Mesenchymal stem cell (in vitro differentiated cells and primary cell): ENCODE results near the gene FNTB.

ENCODE experiments used
- DNase-seq: peaks from one replicate; pipeline ENCODE4 v3.0.0-alpha.2; 2013
- H2AFZ ChIP-seq: one replicate; pipeline ENCODE4 v1.6.1; 2013; ENCODE audit warnings: low read depth, mild to moderate bottlenecking, control low read depth, inconsistent platforms, low read length, moderate library complexity
- H2AK5ac ChIP-seq: 2 replicates; pipeline ENCODE4 v1.6.1; 2013; ENCODE audit warnings: low read length, moderate library complexity, mild to moderate bottlenecking, inconsistent platforms; ENCODE audit not compliant: severe bottlenecking
- H2BK120ac ChIP-seq: one replicate; pipeline ENCODE4 v1.6.1; 2013; ENCODE audit warnings: low read depth, mild to moderate bottlenecking, inconsistent platforms, low read length, moderate library complexity
- H2BK12ac ChIP-seq, 2 experiments: one replicate each; pipeline ENCODE4 v1.6.1; 2013; ENCODE audit warnings: inconsistent platforms in 2 of 2, low read length in 2 of 2, mild to moderate bottlenecking in 2 of 2, moderate library complexity in 2 of 2, control low read depth in 1 of 2
- H2BK15ac ChIP-seq: one replicate; pipeline ENCODE4 v1.6.1; 2013; ENCODE audit warnings: mild to moderate bottlenecking, low read depth, inconsistent platforms; ENCODE audit not compliant: poor library complexity, severe bottlenecking
- H2BK5ac ChIP-seq: 2 replicates; pipeline ENCODE4 v1.6.1; 2013; ENCODE audit warnings: low read depth, mild to moderate bottlenecking, low read length, control low read depth, inconsistent platforms; ENCODE audit not compliant: poor library complexity, severe bottlenecking
- H3K14ac ChIP-seq, 2 experiments: one replicate each; pipeline ENCODE4 v1.6.1; 2013; ENCODE audit warnings: inconsistent platforms in 2 of 2, low read length in 2 of 2, control low read depth in 1 of 2, mild to moderate bottlenecking in 1 of 2, moderate library complexity in 1 of 2
- H3K18ac ChIP-seq, 2 experiments: one replicate each; pipeline ENCODE4 v1.6.1; 2013; ENCODE audit warnings: inconsistent platforms in 2 of 2, low read length in 2 of 2, control low read depth in 1 of 2, low read depth in 1 of 2, mild to moderate bottlenecking in 1 of 2
- H3K23ac ChIP-seq, 2 experiments: one replicate each; pipeline ENCODE4 v1.6.1; 2013; ENCODE audit warnings: inconsistent platforms in 2 of 2, low read length in 2 of 2, mild to moderate bottlenecking in 2 of 2, moderate library complexity in 2 of 2, control low read depth in 1 of 2
- H3K27ac ChIP-seq: 2 replicates; pipeline ENCODE4 v1.5.1; 2013; ENCODE audit warnings: mild to moderate bottlenecking, moderate library complexity, low read length, control low read depth, inconsistent platforms; ENCODE audit not compliant: poor library complexity, severe bottlenecking
- H3K27me3 ChIP-seq, 2 experiments: 2 replicates each; pipeline versions ENCODE4 v1.6.1 to v1.7.0; 2013; ENCODE audit warnings: low read length in 2 of 2, mild to moderate bottlenecking in 2 of 2, moderate library complexity in 2 of 2, control low read depth in 1 of 2, inconsistent platforms in 1 of 2; ENCODE audit not compliant: control insufficient read depth in 1 of 2, insufficient read depth in 1 of 2
- H3K36me3 ChIP-seq, 2 experiments: 2 replicates each; pipeline versions ENCODE4 v1.6.1 to v1.7.0; 2013; ENCODE audit warnings: low read length in 2 of 2, control low read depth in 1 of 2, inconsistent platforms in 1 of 2, low read depth in 1 of 2, mild to moderate bottlenecking in 1 of 2; ENCODE audit not compliant: insufficient read depth in 2 of 2, control insufficient read depth in 1 of 2
- H3K4ac ChIP-seq, 2 experiments: one replicate each; pipeline ENCODE4 v1.6.1; 2013; ENCODE audit warnings: inconsistent platforms in 2 of 2, low read length in 2 of 2, mild to moderate bottlenecking in 2 of 2, moderate library complexity in 2 of 2, control low read depth in 1 of 2, low read depth in 1 of 2
- H3K4me1 ChIP-seq: 2 replicates; pipeline ENCODE4 v1.6.1; 2013; ENCODE audit warnings: low read depth, low read length, control low read depth; ENCODE audit not compliant: control insufficient read depth, insufficient read depth
- H3K4me2 ChIP-seq: 2 replicates; pipeline ENCODE4 v1.6.1; 2013; ENCODE audit warnings: low read length, mild to moderate bottlenecking, inconsistent platforms; ENCODE audit not compliant: poor library complexity, severe bottlenecking
- H3K4me3 ChIP-seq, 2 experiments: 2 replicates each; pipeline versions ENCODE4 v1.5.1 to v1.7.0; 2013; ENCODE audit warnings: low read length in 2 of 2, mild to moderate bottlenecking in 2 of 2, control low read depth in 1 of 2, low read depth in 1 of 2; ENCODE audit not compliant: insufficient read depth in 1 of 2
- H3K79me1 ChIP-seq: replicated peaks from 2 replicates; pipeline ENCODE4 v1.6.1; 2013; ENCODE audit warnings: mild to moderate bottlenecking, control low read depth, low read length, inconsistent platforms; ENCODE audit not compliant: poor library complexity, severe bottlenecking
- H3K9ac ChIP-seq: 2 replicates; pipeline ENCODE4 v1.7.0; 2013; ENCODE audit warnings: mild to moderate bottlenecking, low read length, moderate library complexity
- H3K9me3 ChIP-seq: 2 replicates; pipeline ENCODE4 v1.7.0; 2013; ENCODE audit warnings: mild to moderate bottlenecking, low read length; ENCODE audit not compliant: control insufficient read depth
- H4K8ac ChIP-seq: one replicate; pipeline ENCODE4 v1.6.1; 2013; ENCODE audit warnings: inconsistent platforms, mild to moderate bottlenecking, low read length, moderate library complexity
- H4K91ac ChIP-seq: one replicate; pipeline ENCODE4 v1.6.1; 2013; ENCODE audit warnings: mild to moderate bottlenecking, low read length, inconsistent platforms
- WGBS: methylation state at CpG from one replicate; pipeline ENCODE4 v1.1.7; 2013; ENCODE audit warnings: mixed read lengths; 5-methylcytosine and 5-hydroxymethylcytosine counted together

The FNTB gene

GRCh38 chr14:65045006-65045405 is 58.3 kb downstream of the FNTB start:
- no peak overlapping the region for H2BK5ac ChIP-seq
- no peak overlapping the region for H2AFZ ChIP-seq
- H2AK5ac ChIP-seq = no peak overlapping the region
- H3K4me1 ChIP-seq = no peaks in the 10 kb centered on the region
- H3K27me3 ChIP-seq = no peaks in the 10 kb centered on the region
- no peak overlapping the region for H4K91ac ChIP-seq
- H4K8ac ChIP-seq = no peak overlapping the region
- no peak overlapping the region for H3K9ac ChIP-seq
- H3K4ac ChIP-seq = no peak overlapping the region
- no peak overlapping the region for H3K4me2 ChIP-seq
- H2BK12ac ChIP-seq = no peak overlapping the region
- no peak overlapping the region for H2BK15ac ChIP-seq
- no peak overlapping the region for H2BK120ac ChIP-seq
- H3K36me3 ChIP-seq = peaks cover 34 to 53% of the 10 kb centered on the region in 2 experiments
- WGBS = 99% methylated on average over 4 of the region's 5 CpGs
- peaks cover 6% of the 10 kb centered on the region for H3K79me1 ChIP-seq
- no peak for DNase-seq
- no peak overlapping the region for H3K4me3 ChIP-seq
- H3K18ac ChIP-seq = no peak overlapping the region
- H3K14ac ChIP-seq = no peak overlapping the region
- no peaks in the 10 kb centered on the region for H3K9me3 ChIP-seq
- H3K23ac ChIP-seq = no peak overlapping the region
- H3K27ac ChIP-seq = no peak overlapping the region

- H3K23ac ChIP-seq = no peak overlapping the region
These were observed 59.0 kb downstream of the FNTB start for GRCh38 chr14:65045709-65046108.

GRCh38 chr14:65052832-65053231 is 66.1 kb downstream of the FNTB start:
- no peak overlapping the region for H3K14ac ChIP-seq
- H3K79me1 ChIP-seq = peaks cover 7% of the 10 kb centered on the region
- H3K18ac ChIP-seq = no peak overlapping the region
- H2BK15ac ChIP-seq = no peak overlapping the region
- H3K27ac ChIP-seq = no peak overlapping the region
- no peak overlapping the region for H3K4me3 ChIP-seq
- no peak overlapping the region for H3K9ac ChIP-seq
- no peaks in the 10 kb centered on the region for H3K4me1 ChIP-seq
- DNase-seq = no peak
- H2BK12ac ChIP-seq = no peak overlapping the region
- no peak overlapping the region for H2AK5ac ChIP-seq
- H3K9me3 ChIP-seq = no peaks in the 10 kb centered on the region
- no peaks in the 10 kb centered on the region for H3K27me3 ChIP-seq
- no peak overlapping the region for H4K8ac ChIP-seq
- no peak overlapping the region for H2BK5ac ChIP-seq
- H3K23ac ChIP-seq = no peak overlapping the region
- no peak overlapping the region for H3K4me2 ChIP-seq
- WGBS = 85% methylated on average over 4 of the region's 4 CpGs
- no peak overlapping the region for H4K91ac ChIP-seq
- H2BK120ac ChIP-seq = no peak overlapping the region
- no peak overlapping the region for H2AFZ ChIP-seq
- H3K4ac ChIP-seq = no peak overlapping the region
- H3K36me3 ChIP-seq = peaks cover 22 to 23% of the 10 kb centered on the region in 2 experiments

More at GRCh38 chr14:65045709-65046108, 59.0 kb downstream of the FNTB start:
- Histone ChIP-seq H3K27ac (no peak overlapping the region), H2AFZ (no peak overlapping the region), H4K91ac (no peak overlapping the region), H4K8ac (no peak overlapping the region), H2BK15ac (no peak overlapping the region), H3K18ac (no peak overlapping the region), H3K9me3 (no peaks in the 10 kb centered on the region), H3K14ac (no peak overlapping the region), H3K9ac (no peak overlapping the region), H3K4me3 (no peak overlapping the region), H3K27me3 (no peaks in the 10 kb centered on the region), H2BK5ac (no peak overlapping the region), H2BK120ac (no peak overlapping the region), H3K4ac (no peak overlapping the region), H2AK5ac (no peak overlapping the region), H2BK12ac (no peak overlapping the region), H3K36me3 (peaks cover 32 to 48% of the 10 kb centered on the region in 2 experiments), H3K79me1 (peaks cover 6% of the 10 kb centered on the region), H3K4me1 (no peaks in the 10 kb centered on the region), H3K4me2 (no peak overlapping the region)
- WGBS = 91% methylated on average over 4 of the region's 4 CpGs
- no peak for DNase-seq

GRCh38 chr14:65053466-65053865 is 66.8 kb downstream of the FNTB start:
- Histone ChIP-seq H3K4me2 (no peak overlapping the region), H3K4me1 (no peaks in the 10 kb centered on the region), H4K91ac (no peak overlapping the region), H3K27ac (no peak overlapping the region), H2BK5ac (no peak overlapping the region), H3K23ac (no peak overlapping the region), H3K36me3 (peaks cover 22 to 26% of the 10 kb centered on the region in 2 experiments), H2BK12ac (no peak overlapping the region), H3K27me3 (no peaks in the 10 kb centered on the region), H2AK5ac (no peak overlapping the region), H2AFZ (no peak overlapping the region), H2BK15ac (no peak overlapping the region), H3K9ac (no peak overlapping the region), H3K14ac (no peak overlapping the region), H3K4me3 (no peak overlapping the region), H3K18ac (no peak overlapping the region), H3K9me3 (no peaks in the 10 kb centered on the region), H3K4ac (no peak overlapping the region), H3K79me1 (peaks cover 6% of the 10 kb centered on the region), H4K8ac (no peak overlapping the region), H2BK120ac (no peak overlapping the region)
- WGBS = 100% methylated on average over 1 of the region's 3 CpGs
- DNase-seq = no peak
